Thyroid gland (tissue), 4 donors: ENCODE data around the gene STX5.

ENCODE experiments used
- POLR2A ChIP-seq, 2 donors: fragments of 450-650 bp; IDR thresholded peaks; one replicate each; pipeline ENCODE4 v1.6.1; 2017; ENCODE audit warnings: antibody characterized with exemption in 2 of 2, mild to moderate bottlenecking in 2 of 2, moderate library complexity in 1 of 2
- TF ChIP-seq, protein P1 (sequence below), 6 experiments: fragments of 200-600 bp in 3 of 6; fragments of 450-650 bp in 3 of 6; sonication (generic) in 3 of 6; IDR thresholded peaks; one replicate each; pipeline ENCODE4 v1.5.1; 2016 to 2019; ENCODE audit warnings: antibody characterized with exemption in 6 of 6, mild to moderate bottlenecking in 2 of 6, inconsistent platforms in 1 of 6, moderate library complexity in 1 of 6

DNA sequence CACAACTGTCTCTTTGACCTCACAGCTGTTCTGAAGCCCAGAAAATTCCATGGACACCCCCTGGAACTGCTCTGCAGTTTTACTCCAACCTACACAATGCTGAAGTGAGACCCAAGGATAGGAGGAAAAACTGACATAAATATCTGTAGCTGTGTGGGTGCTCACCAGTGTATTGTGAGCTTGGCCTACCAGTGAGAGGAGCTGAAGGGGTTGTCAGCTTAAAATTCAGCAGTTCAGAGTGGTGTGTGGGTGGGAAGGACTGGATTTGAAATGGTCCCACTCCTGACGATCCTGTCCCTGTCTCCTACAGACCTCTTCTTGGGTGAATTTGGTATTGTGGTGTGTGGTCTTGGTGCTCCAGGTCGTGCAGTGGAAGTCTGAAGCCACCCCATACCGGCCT is 42.3 kb downstream of the STX5 start:
- TF ChIP-seq, protein P1, sequence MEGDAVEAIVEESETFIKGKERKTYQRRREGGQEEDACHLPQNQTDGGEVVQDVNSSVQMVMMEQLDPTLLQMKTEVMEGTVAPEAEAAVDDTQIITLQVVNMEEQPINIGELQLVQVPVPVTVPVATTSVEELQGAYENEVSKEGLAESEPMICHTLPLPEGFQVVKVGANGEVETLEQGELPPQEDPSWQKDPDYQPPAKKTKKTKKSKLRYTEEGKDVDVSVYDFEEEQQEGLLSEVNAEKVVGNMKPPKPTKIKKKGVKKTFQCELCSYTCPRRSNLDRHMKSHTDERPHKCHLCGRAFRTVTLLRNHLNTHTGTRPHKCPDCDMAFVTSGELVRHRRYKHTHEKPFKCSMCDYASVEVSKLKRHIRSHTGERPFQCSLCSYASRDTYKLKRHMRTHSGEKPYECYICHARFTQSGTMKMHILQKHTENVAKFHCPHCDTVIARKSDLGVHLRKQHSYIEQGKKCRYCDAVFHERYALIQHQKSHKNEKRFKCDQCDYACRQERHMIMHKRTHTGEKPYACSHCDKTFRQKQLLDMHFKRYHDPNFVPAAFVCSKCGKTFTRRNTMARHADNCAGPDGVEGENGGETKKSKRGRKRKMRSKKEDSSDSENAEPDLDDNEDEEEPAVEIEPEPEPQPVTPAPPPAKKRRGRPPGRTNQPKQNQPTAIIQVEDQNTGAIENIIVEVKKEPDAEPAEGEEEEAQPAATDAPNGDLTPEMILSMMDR (IDR thresholded peaks at IDR 0.05), result no peak
- TF ChIP-seq POLR2A (IDR thresholded peaks at IDR 0.05), result no peak
